ENCODE results near the gene NFATC2.

The NFATC2 gene

GRCh38 chr20:51447765-51448148, 94.8 kb downstream of the NFATC2 start:
- POLR2A ChIA-PET: no interaction called here
- no peak for DNase-seq (ENCODE audit: extremely low spot score)
- CTCF ChIA-PET: no interaction called here
- TF ChIP-seq ARNT (IDR thresholded peaks at IDR 0.05): no peak
- no peak for TF ChIP-seq SUZ12 (IDR thresholded peaks at IDR 0.05)

GRCh38 chr20:51447097-51447764, 95.3 kb downstream of the NFATC2 start:
- DNase-seq (ENCODE audit: extremely low spot score): no peak
- ChIA-PET POLR2A (no interaction called here), CTCF (no interaction called here)
- TF ChIP-seq FOXK2 (IDR thresholded peaks at IDR 0.05) (no peak), CTBP1 (IDR thresholded peaks at IDR 0.05; ENCODE audit: borderline replicate concordance) (no peak), ARNT (IDR thresholded peaks at IDR 0.05) (no peak), FOXA1 (IDR thresholded peaks at IDR 0.05) (no peak), TARDBP (IDR thresholded peaks at IDR 0.05) (no peak), PKNOX1 (IDR thresholded peaks at IDR 0.05) (no peak), HDGF (IDR thresholded peaks at IDR 0.05; ENCODE audit: borderline replicate concordance) (no peak), SUZ12 (IDR thresholded peaks at IDR 0.05) (no peak), NFRKB (IDR thresholded peaks at IDR 0.05) (no peak)

- CTCF ChIA-PET: no interaction called here
- no peak for TF ChIP-seq NFRKB (IDR thresholded peaks at IDR 0.05)
- TF ChIP-seq ELF4 (IDR thresholded peaks at IDR 0.05): no peak
- no peak for TF ChIP-seq CTBP1 (IDR thresholded peaks at IDR 0.05; ENCODE audit: borderline replicate concordance)
- TF ChIP-seq FOXM1 (IDR thresholded peaks at IDR 0.05; ENCODE audit: borderline replicate concordance): no peak
- no peak for TF ChIP-seq L3MBTL2 (conservative IDR thresholded peaks at IDR 0.05)
- no peak for TF ChIP-seq SUZ12 (IDR thresholded peaks at IDR 0.05)
- TF ChIP-seq FOXK2 (IDR thresholded peaks at IDR 0.05): no peak
- no peak for TF ChIP-seq SP1 (IDR thresholded peaks at IDR 0.05)
- TF ChIP-seq HDGF (IDR thresholded peaks at IDR 0.05; ENCODE audit: borderline replicate concordance): no peak
- no peak for TF ChIP-seq ARNT (IDR thresholded peaks at IDR 0.05)
- TF ChIP-seq FOXA1 (IDR thresholded peaks at IDR 0.05): no peak
- TF ChIP-seq LEF1 (IDR thresholded peaks at IDR 0.05; ENCODE audit: borderline replicate concordance): no peak
- no peak for TF ChIP-seq BHLHE40 (IDR thresholded peaks at IDR 0.05; ENCODE audit: borderline replicate concordance)
- no peak for TF ChIP-seq PKNOX1 (IDR thresholded peaks at IDR 0.05)
- DNase-seq (ENCODE audit: extremely low spot score): peak; percentile 18
- POLR2A ChIA-PET: no interaction called here
Measured at GRCh38 chr20:51446656-51447055, 95.9 kb downstream of the NFATC2 start.

- TF ChIP-seq L3MBTL2 (conservative IDR thresholded peaks at IDR 0.05) (no peak), FOXK2 (IDR thresholded peaks at IDR 0.05) (no peak), ZNF384 (IDR thresholded peaks at IDR 0.05) (no peak), BHLHE40 (IDR thresholded peaks at IDR 0.05; ENCODE audit: borderline replicate concordance) (no peak), PKNOX1 (IDR thresholded peaks at IDR 0.05) (no peak), LEF1 (IDR thresholded peaks at IDR 0.05; ENCODE audit: borderline replicate concordance) (no peak), CTBP1 (IDR thresholded peaks at IDR 0.05; ENCODE audit: borderline replicate concordance) (no peak)
- ChIA-PET CTCF (no interaction called here), POLR2A (no interaction called here)
- DNase-seq (ENCODE audit: extremely low spot score): no peak
Measured at GRCh38 chr20:51446230-51446629, 96.3 kb downstream of the NFATC2 start.

- DNase-seq (ENCODE audit: extremely low spot score): no peak
- POLR2A ChIA-PET: no interaction called here
- TF ChIP-seq FOXA1 (IDR thresholded peaks at IDR 0.05) (no peak), SUZ12 (IDR thresholded peaks at IDR 0.05) (no peak), CTBP1 (IDR thresholded peaks at IDR 0.05; ENCODE audit: borderline replicate concordance) (no peak), LEF1 (IDR thresholded peaks at IDR 0.05; ENCODE audit: borderline replicate concordance) (no peak), ARNT (IDR thresholded peaks at IDR 0.05) (no peak), TARDBP (IDR thresholded peaks at IDR 0.05) (no peak), PKNOX1 (IDR thresholded peaks at IDR 0.05) (no peak), L3MBTL2 (conservative IDR thresholded peaks at IDR 0.05) (no peak), BHLHE40 (IDR thresholded peaks at IDR 0.05; ENCODE audit: borderline replicate concordance) (no peak), ELF4 (IDR thresholded peaks at IDR 0.05) (no peak), FOXK2 (IDR thresholded peaks at IDR 0.05) (no peak), NFRKB (IDR thresholded peaks at IDR 0.05) (no peak), SP1 (IDR thresholded peaks at IDR 0.05) (no peak)
- CTCF ChIA-PET: no interaction called here
Measured at GRCh38 chr20:51445591-51445990, 96.9 kb downstream of the NFATC2 start.

- TF ChIP-seq L3MBTL2 (conservative IDR thresholded peaks at IDR 0.05) (no peak), SUZ12 (IDR thresholded peaks at IDR 0.05) (no peak), BHLHE40 (IDR thresholded peaks at IDR 0.05; ENCODE audit: borderline replicate concordance) (no peak), PKNOX1 (IDR thresholded peaks at IDR 0.05) (no peak), SP1 (IDR thresholded peaks at IDR 0.05) (no peak), NFRKB (IDR thresholded peaks at IDR 0.05) (no peak), ELF4 (IDR thresholded peaks at IDR 0.05) (no peak), TARDBP (IDR thresholded peaks at IDR 0.05) (no peak), LEF1 (IDR thresholded peaks at IDR 0.05; ENCODE audit: borderline replicate concordance) (no peak), ARNT (IDR thresholded peaks at IDR 0.05) (no peak), HDGF (IDR thresholded peaks at IDR 0.05; ENCODE audit: borderline replicate concordance) (no peak), FOXK2 (IDR thresholded peaks at IDR 0.05) (no peak), FOXA1 (IDR thresholded peaks at IDR 0.05) (no peak), ZNF384 (IDR thresholded peaks at IDR 0.05) (no peak), CTBP1 (IDR thresholded peaks at IDR 0.05; ENCODE audit: borderline replicate concordance) (no peak)
- DNase-seq (ENCODE audit: extremely low spot score): no peak
- POLR2A ChIA-PET: no interaction called here
- CTCF ChIA-PET: no interaction called here
Measured at GRCh38 chr20:51444922-51445438, 97.5 kb downstream of the NFATC2 start.
